Small intestine (tissue), 7 donors: ENCODE results near the gene GNAS. TPM values are rescaled to one million over a fixed set of nuclear protein-coding genes. Genes with fewer than 3 reads are reported as not detected.

Experiments
- DNase-seq, 2 donors: peaks; one replicate each; pipeline versions ENCODE4 v3.0.0 to v3.0.0-alpha.2; 2013
- FAIRE-seq: peaks from 2 replicates; lab custom pipeline; 2012; peaks lifted over from hg19 to GRCh38; lab: Jason Lieb, UNC
- H3K27ac ChIP-seq, 3 donors: one replicate each; pipeline ENCODE4 v1.5.1; 2013; ENCODE audit warnings: low read length in 2 of 3, mild to moderate bottlenecking in 2 of 3, control low read depth in 1 of 3, inconsistent platforms in 1 of 3, low read depth in 1 of 3, moderate library complexity in 1 of 3
- H3K27me3 ChIP-seq, 3 donors: one replicate each; pipeline ENCODE4 v1.6.1; 2013; ENCODE audit warnings: low read length in 3 of 3, inconsistent platforms in 1 of 3; ENCODE audit not compliant: control insufficient read depth in 3 of 3, insufficient read depth in 3 of 3
- H3K36me3 ChIP-seq, 3 donors: one replicate each; pipeline ENCODE4 v1.6.1; 2013; ENCODE audit warnings: low read length in 3 of 3, inconsistent platforms in 1 of 3, low read depth in 1 of 3, mild to moderate bottlenecking in 1 of 3, moderate library complexity in 1 of 3; ENCODE audit not compliant: control insufficient read depth in 3 of 3, insufficient read depth in 2 of 3
- H3K4me1 ChIP-seq, 3 donors: one replicate each; pipeline ENCODE4 v1.6.1; 2013; ENCODE audit warnings: low read length in 2 of 3, inconsistent platforms in 1 of 3, low read depth in 1 of 3, mild to moderate bottlenecking in 1 of 3, moderate library complexity in 1 of 3; ENCODE audit not compliant: control insufficient read depth in 3 of 3, insufficient read depth in 2 of 3
- H3K4me3 ChIP-seq, 3 donors: one replicate each; pipeline ENCODE4 v1.5.1; 2013; ENCODE audit warnings: low read length in 3 of 3, control low read depth in 1 of 3, inconsistent platforms in 1 of 3, low read depth in 1 of 3, mild to moderate bottlenecking in 1 of 3, moderate library complexity in 1 of 3
- H3K9me3 ChIP-seq, 2 donors: one replicate each; pipeline ENCODE4 v1.6.1; 2013; ENCODE audit warnings: low read depth in 1 of 2, low read length in 1 of 2; ENCODE audit not compliant: control insufficient read depth in 2 of 2, insufficient read depth in 1 of 2
- WGBS, 3 donors: extraction: QIAGEN DNeasy Blood & Tissue Kit; methylation state at CpG; one replicate each; pipeline ENCODE4 v1.1.7; 2013; 5-methylcytosine and 5-hydroxymethylcytosine counted together
- polyA plus RNA-seq, 4 donors: library from polyadenylated mRNA; stranded (reverse) in 3 of 4; unstranded in 1 of 4; fragments of 200-250 nt in 3 of 4; fragments of 120-200 nt in 1 of 4; gene quantifications; one replicate each; pipeline versions ENCODE4 v1.2.1 to v1.2.3, GENCODE V29; 2013
- donor health status: healthy with polysubstance abuse.
- donor health status: control.
- donor health status: control.
- donor health status: Bipolar disorder and iron deficiency.
- donor health status: healthy.

Gene GNAS
- polyA plus RNA-seq, 4 donors = 493 to 875 (median 655) TPM

DNA sequence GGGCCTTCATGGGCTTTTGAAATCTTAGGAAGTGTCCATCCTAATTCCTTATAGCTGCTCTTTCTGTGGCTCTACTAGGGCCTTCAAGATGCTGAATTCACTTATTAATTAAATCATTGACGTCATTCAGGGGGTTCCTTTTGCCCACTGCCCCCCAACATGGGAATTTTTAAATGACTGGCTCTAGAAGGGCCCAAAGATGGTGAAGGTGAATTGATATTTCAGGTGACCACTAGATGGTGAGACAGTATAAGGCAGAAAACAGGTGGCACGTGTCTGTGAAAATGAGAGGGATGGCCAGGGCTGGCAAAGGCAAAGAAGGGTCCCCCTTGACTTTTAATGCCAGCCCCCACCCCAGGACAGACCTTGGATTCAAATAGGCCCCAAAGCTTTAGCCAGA is 11.8 kb downstream of the GNAS start:
- WGBS, 3 donors = 43 to 52% (median 51%) methylated on average over 2 of the region's 2 CpGs
- Histone ChIP-seq H3K27ac (no peak overlapping the region), H3K4me3 (no peak overlapping the region), H3K9me3 (no peaks in the 10 kb centered on the region), H3K4me1 (no peaks in the 10 kb centered on the region), H3K27me3 (peaks cover 0 to 6% (median 0%) of the 10 kb centered on the region in 3 donors), H3K36me3 (no peaks in the 10 kb centered on the region)
- DNase-seq (no peak), FAIRE-seq (no peak)

GRCh38 chr20:58865843-58866242 is 13.3 kb downstream of the GNAS start:
- 83 to 90% (median 87%) methylated on average over 2 of the region's 2 CpGs for WGBS, 3 donors
- no peak for FAIRE-seq
- peaks cover 0 to 2% (median 0%) of the 10 kb centered on the region in 3 donors for H3K27me3 ChIP-seq

DNA sequence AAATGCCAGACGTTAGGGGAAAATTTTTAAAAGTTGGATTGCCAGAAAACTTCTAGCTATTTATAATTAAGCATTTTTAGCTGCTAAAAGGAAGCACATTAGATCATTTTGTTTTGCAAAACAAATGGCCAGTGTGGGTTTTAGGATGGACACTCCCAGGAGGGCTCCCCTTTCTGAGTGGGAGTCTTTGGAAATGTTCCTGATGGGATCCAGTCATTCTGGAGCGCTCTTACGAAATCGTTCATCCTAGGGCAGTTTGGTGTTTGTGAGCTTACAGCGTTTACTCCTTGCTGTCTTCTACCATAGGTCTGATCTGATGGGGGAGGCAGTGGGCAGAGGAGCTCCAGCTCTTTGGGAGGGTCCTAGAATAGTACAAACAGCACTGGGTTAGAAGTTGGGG is 14.7 kb downstream of the GNAS start:
- no peak overlapping the region for H3K4me3 ChIP-seq
- H3K36me3 ChIP-seq = no peaks in the 10 kb centered on the region
- 65 to 84% (median 73%) methylated on average over 5 of the region's 5 CpGs for WGBS, 3 donors
- no peak overlapping the region for H3K27ac ChIP-seq
- no peak for DNase-seq
- no peaks in the 10 kb centered on the region for H3K27me3 ChIP-seq
- no peak for FAIRE-seq
- no peaks in the 10 kb centered on the region for H3K9me3 ChIP-seq
- no peaks in the 10 kb centered on the region for H3K4me1 ChIP-seq

More at GRCh38 chr20:58865843-58866242, 13.3 kb downstream of the GNAS start:
- no peaks in the 10 kb centered on the region for H3K36me3 ChIP-seq
- no peak overlapping the region for H3K4me3 ChIP-seq
- no peak for DNase-seq
- H3K9me3 ChIP-seq = no peaks in the 10 kb centered on the region
- no peak overlapping the region for H3K27ac ChIP-seq
- H3K4me1 ChIP-seq = no peaks in the 10 kb centered on the region

GRCh38 chr20:58868795-58869194 is 16.3 kb downstream of the GNAS start:
- FAIRE-seq = no peak
- no peak overlapping the region for H3K27ac ChIP-seq

DNA sequence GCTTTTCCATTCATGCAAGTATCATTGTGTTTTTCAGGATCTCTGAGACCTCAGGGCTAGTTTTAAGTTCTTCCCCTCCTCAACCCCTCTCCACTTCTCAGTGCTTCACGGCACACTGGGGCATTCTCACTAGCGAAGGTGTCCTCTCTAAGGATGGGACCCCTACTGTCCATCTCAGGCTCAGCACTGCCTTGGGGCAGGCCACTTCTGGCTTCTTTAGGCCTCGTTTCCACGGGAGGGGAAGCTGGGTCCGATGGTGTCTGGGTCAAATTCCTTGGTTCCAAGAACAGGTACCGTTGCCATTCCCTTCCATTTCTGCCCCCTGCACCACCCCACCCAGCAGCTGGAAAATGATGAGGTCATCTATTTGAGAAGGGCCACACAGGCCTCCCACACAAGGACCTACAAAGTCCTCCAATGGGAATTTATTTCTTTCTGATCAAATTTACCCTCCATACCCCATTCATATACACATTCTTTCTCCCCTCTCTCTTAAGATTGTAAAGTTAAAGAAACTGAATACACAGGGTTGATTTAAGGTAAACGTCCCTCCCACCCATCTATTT is 17.2 kb downstream of the GNAS start:
- DNase-seq (no peak), FAIRE-seq (no peak)
- Histone ChIP-seq H3K27me3 (no peaks in the 10 kb centered on the region), H3K36me3 (no peaks in the 10 kb centered on the region), H3K4me1 (no peaks in the 10 kb centered on the region), H3K27ac (no peak overlapping the region), H3K9me3 (no peaks in the 10 kb centered on the region), H3K4me3 (no peak overlapping the region)
- WGBS, 3 donors = 78 to 82% (median 79%) methylated on average over 7 of the region's 7 CpGs

More at GRCh38 chr20:58868795-58869194, 16.3 kb downstream of the GNAS start:
- H3K27me3 ChIP-seq = no peaks in the 10 kb centered on the region
- H3K36me3 ChIP-seq = no peaks in the 10 kb centered on the region
- 63 to 75% (median 71%) methylated on average over 14 of the region's 14 CpGs for WGBS, 3 donors
- no peaks in the 10 kb centered on the region for H3K4me1 ChIP-seq
- no peak overlapping the region for H3K4me3 ChIP-seq
- no peak for DNase-seq
- H3K9me3 ChIP-seq = no peaks in the 10 kb centered on the region

DNA sequence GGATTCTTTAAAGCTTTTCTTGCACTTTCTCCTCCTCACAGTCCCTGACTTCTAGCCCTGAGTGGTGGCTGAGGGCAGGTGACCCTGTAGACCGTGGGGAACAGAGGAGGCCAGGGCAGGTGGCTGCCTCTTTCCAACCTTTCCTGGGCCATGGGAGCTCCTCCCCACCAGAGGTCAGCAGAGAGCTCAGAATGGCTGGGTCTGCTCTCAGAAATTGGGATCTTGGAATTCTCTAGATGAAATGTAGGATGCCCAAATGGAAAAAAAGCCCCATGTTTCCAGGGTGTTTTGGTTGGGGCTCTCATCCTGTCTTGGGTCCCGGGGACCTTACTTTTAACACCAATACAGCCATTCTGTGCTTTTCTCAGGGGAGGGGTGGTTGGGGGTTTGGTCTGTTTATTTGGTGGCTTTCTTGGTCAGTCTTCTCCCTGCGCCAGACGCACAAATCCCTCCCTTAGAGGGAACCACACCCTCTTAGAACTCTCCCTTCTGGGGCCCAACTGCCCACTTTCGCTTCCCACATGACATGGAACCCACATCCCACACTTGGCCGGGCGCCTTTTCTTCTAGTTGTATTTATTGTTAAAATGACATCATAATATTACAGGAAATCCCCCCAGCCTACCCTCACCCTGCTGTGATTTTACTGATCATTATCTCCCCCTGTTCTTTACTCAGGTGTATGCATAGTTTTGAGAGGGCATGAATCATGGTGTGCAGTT is 17.9 kb downstream of the GNAS start:
- H3K4me3 ChIP-seq = no peak overlapping the region
- DNase-seq = peak; percentile 73 to 79
- H3K4me1 ChIP-seq = no peaks in the 10 kb centered on the region
- WGBS, 3 donors = 49 to 59% (median 54%) methylated on average over 7 of the region's 7 CpGs
- no peaks in the 10 kb centered on the region for H3K9me3 ChIP-seq
- no peaks in the 10 kb centered on the region for H3K27me3 ChIP-seq
- H3K27ac ChIP-seq = no peak overlapping the region
- no peaks in the 10 kb centered on the region for H3K36me3 ChIP-seq
- no peak for FAIRE-seq

- no peak for DNase-seq
Measured at GRCh38 chr20:58871533-58872102, 19.1 kb downstream of the GNAS start.

DNA sequence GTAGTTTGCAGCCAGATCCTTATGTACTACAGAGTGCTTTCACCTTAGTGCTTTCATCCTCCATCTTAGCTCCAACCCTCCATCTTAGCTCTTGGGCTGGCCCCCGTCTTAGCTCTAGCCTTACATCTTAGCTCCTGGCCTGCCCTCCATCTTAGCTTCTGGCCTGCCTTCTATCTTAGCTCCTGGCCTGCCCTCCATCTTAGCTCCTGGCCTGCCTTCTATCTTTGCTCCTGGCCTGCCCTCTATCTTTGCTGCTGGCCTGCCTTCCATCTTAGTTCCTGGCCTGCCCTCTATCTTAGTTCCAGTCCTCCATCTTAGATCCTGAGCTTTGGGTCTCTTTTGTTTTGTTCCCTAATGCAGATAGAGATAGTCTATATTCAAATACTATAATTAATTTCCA is 22.0 kb downstream of the GNAS start:
- DNase-seq (no peak), FAIRE-seq (no peak)
- Histone ChIP-seq H3K36me3 (no peaks in the 10 kb centered on the region), H3K27me3 (no peaks in the 10 kb centered on the region), H3K4me1 (no peaks in the 10 kb centered on the region), H3K9me3 (no peaks in the 10 kb centered on the region), H3K4me3 (no peak overlapping the region), H3K27ac (no peak overlapping the region)
- WGBS, 3 donors = 93 to 100% (median 95%) methylated on average over 1 of the region's 1 CpG

More at GRCh38 chr20:58871533-58872102, 19.1 kb downstream of the GNAS start:
- 72 to 86% (median 81%) methylated on average over 8 of the region's 8 CpGs for WGBS, 3 donors
- H3K4me1 ChIP-seq = no peaks in the 10 kb centered on the region
- FAIRE-seq = no peak
- H3K4me3 ChIP-seq = no peak overlapping the region
- no peak overlapping the region for H3K27ac ChIP-seq
- H3K9me3 ChIP-seq = no peaks in the 10 kb centered on the region
- no peaks in the 10 kb centered on the region for H3K36me3 ChIP-seq
- H3K27me3 ChIP-seq = no peaks in the 10 kb centered on the region
